HG03558 (cell line): Measurements from ENCODE around the gene TSC22D2.
"Not testable (repeated sequence)": the region's sequence is repeated elsewhere in the genome, so short reads cannot be mapped to it uniquely, and the experiment has no call there.

Experiments
- ATAC-seq: cut with Tn5 transposase; IDR thresholded peaks from one replicate; pipeline ENCODE4 v1.9.1; 2021; ENCODE audit warnings: moderate number of reproducible peaks; ENCODE audit not compliant: unreplicated experiment; ENCODE audit errors: extremely low read depth

Gene TSC22D2

GRCh38 chr3:150469931-150470740 is 62.0 kb downstream of the TSC22D2 start:
- no peak for ATAC-seq

GRCh38 chr3:150472421-150472820 is 64.3 kb downstream of the TSC22D2 start:
- no peak for ATAC-seq

- ATAC-seq: not testable (repeated sequence)
These were observed 65.1 kb downstream of the TSC22D2 start for GRCh38 chr3:150473161-150473560.

- no peak for ATAC-seq
These were observed 71.3 kb downstream of the TSC22D2 start for GRCh38 chr3:150479370-150479769.

- no peak for ATAC-seq
These were observed 72.8 kb downstream of the TSC22D2 start for GRCh38 chr3:150480877-150481276.

GRCh38 chr3:150483226-150483625 is 75.1 kb downstream of the TSC22D2 start:
- ATAC-seq: no peak

- no peak for ATAC-seq
These were observed 76.3 kb downstream of the TSC22D2 start for GRCh38 chr3:150484410-150484809.

GRCh38 chr3:150488867-150489266 is 80.8 kb downstream of the TSC22D2 start:
- no peak for ATAC-seq

- ATAC-seq: no peak
These were observed 82.3 kb downstream of the TSC22D2 start for GRCh38 chr3:150490277-150490986.

GRCh38 chr3:150494411-150494977 is 86.4 kb downstream of the TSC22D2 start:
- no peak for ATAC-seq

- no peak for ATAC-seq
These were observed 87.1 kb downstream of the TSC22D2 start for GRCh38 chr3:150495149-150495548.

- ATAC-seq: no peak
These were observed 87.6 kb downstream of the TSC22D2 start for GRCh38 chr3:150495563-150496168.

- ATAC-seq: no peak
These were observed 89.9 kb downstream of the TSC22D2 start for GRCh38 chr3:150497956-150498355.

- not testable (repeated sequence) for ATAC-seq
These were observed 92.9 kb downstream of the TSC22D2 start for GRCh38 chr3:150500960-150501359.

GRCh38 chr3:150503402-150504099 is 95.5 kb downstream of the TSC22D2 start:
- ATAC-seq: no peak

- no peak for ATAC-seq
These were observed 96.4 kb downstream of the TSC22D2 start for GRCh38 chr3:150504483-150504882.

GRCh38 chr3:150508401-150508800 is 100.3 kb downstream of the TSC22D2 start:
- ATAC-seq: no peak

GRCh38 chr3:150509780-150510179 is 101.7 kb downstream of the TSC22D2 start:
- no peak for ATAC-seq

- ATAC-seq: no peak
These were observed 103.2 kb downstream of the TSC22D2 start for GRCh38 chr3:150511122-150511821.

- ATAC-seq: no peak
These were observed 107.1 kb downstream of the TSC22D2 start for GRCh38 chr3:150515210-150515609.
